PC-9 (cell line): ENCODE results near the gene TMEM53. TPM values are rescaled to one million over a fixed set of nuclear protein-coding genes. Genes with fewer than 3 reads are reported as not detected.

Experiments
- BruUV-seq: library from RNA; stranded (reverse); fragments of 400-500 nt; replicated peaks from 2 replicates; lab custom pipeline; 2021; lab: Mats Ljungman, UMichigan
- CTCF ChIA-PET: fragments of 300-600 bp; sonication (Branson Sonifier 250); formaldehyde crosslinking; loops from one replicate; lab custom pipeline; 2022; ENCODE audit warnings: antibody characterized with exemption; lab: Charles Lee
- POLR2A ChIA-PET: fragments of 300-600 bp; sonication (Branson Sonifier 250); formaldehyde crosslinking; loops from one replicate; lab custom pipeline; 2022; ENCODE audit warnings: antibody characterized with exemption; ENCODE audit not compliant: unreplicated experiment; lab: Charles Lee
- DNase-seq, 2 experiments: peaks; one replicate each; pipeline versions ENCODE4 v3.0.0 to v3.0.0-alpha.2; 2015 to 2022; ENCODE audit warnings: mixed read lengths in 1 of 2
- H2AFZ ChIP-seq: fragments of 200-600 bp; sonication (generic); 2 replicates; pipeline ENCODE4 v1.8.1; 2017; ENCODE audit warnings: antibody characterized with exemption
- H3F3A ChIP-seq: fragments of 200-600 bp; sonication (generic); 2 replicates; pipeline ENCODE4 v1.8.1; 2017; ENCODE audit warnings: antibody characterized with exemption, mild to moderate bottlenecking, low read depth; ENCODE audit not compliant: insufficient read depth
- H3K27ac ChIP-seq: fragments of 200-600 bp; sonication (generic); 2 replicates; pipeline ENCODE4 v1.6.1; 2016; ENCODE audit warnings: mixed run types
- H3K27me3 ChIP-seq: fragments of 200-600 bp; sonication (generic); 2 replicates; pipeline ENCODE4 v1.6.1; 2016; ENCODE audit warnings: low read depth, mixed run types; ENCODE audit not compliant: insufficient read depth
- H3K36me3 ChIP-seq: fragments of 200-600 bp; sonication (generic); 2 replicates; pipeline ENCODE4 v1.6.1; 2016; ENCODE audit warnings: low read depth, mixed run types
- H3K4me1 ChIP-seq: fragments of 200-600 bp; sonication (generic); replicated peaks from 2 replicates; pipeline ENCODE4 v1.6.1; 2016; ENCODE audit warnings: mixed run types; ENCODE audit not compliant: insufficient read depth
- H3K4me2 ChIP-seq: fragments of 200-600 bp; sonication (generic); 2 replicates; pipeline ENCODE4 v1.6.1; 2017; ENCODE audit warnings: mixed run types
- H3K4me3 ChIP-seq: fragments of 200-600 bp; sonication (generic); 2 replicates; pipeline ENCODE4 v1.6.1; 2016; ENCODE audit warnings: mixed run types
- H3K79me2 ChIP-seq: fragments of 200-600 bp; sonication (generic); 2 replicates; pipeline ENCODE4 v1.6.1; 2017; ENCODE audit warnings: low read depth, mixed run types
- H3K9me2 ChIP-seq: fragments of 200-600 bp; sonication (generic); 2 replicates; pipeline ENCODE4 v1.8.1; 2017; ENCODE audit warnings: mild to moderate bottlenecking; ENCODE audit not compliant: insufficient read depth
- H3K9me3 ChIP-seq: fragments of 200-600 bp; sonication (generic); 2 replicates; pipeline ENCODE4 v1.8.1; 2016; ENCODE audit warnings: low read depth; ENCODE audit not compliant: insufficient read depth
- H4K20me1 ChIP-seq: fragments of 200-600 bp; sonication (generic); 2 replicates; pipeline ENCODE4 v1.8.1; 2017; ENCODE audit not compliant: insufficient read depth
- EZH2 ChIP-seq: fragments of 200-600 bp; sonication (generic); IDR thresholded peaks from 2 replicates; pipeline ENCODE4 v1.8.0; 2017; ENCODE audit warnings: antibody characterized with exemption, low read depth
- intact Hi-C: fragments of 100-400 bp; cut with micrococcal nuclease; formaldehyde crosslinking; loops from one replicate; pipeline ENCODE4 v1.10.0; 2022; ENCODE audit not compliant: unreplicated experiment
- total RNA-seq: library from RNA; stranded (reverse); gene quantifications from 2 replicates; pipeline ENCODE4 v1.2.3, GENCODE V29; 2021
- TF ChIP-seq, protein P1 (sequence below): fragments of 200-600 bp; sonication (generic); conservative IDR thresholded peaks from 2 replicates; pipeline ENCODE4 v1.6.1; 2017; ENCODE audit warnings: mixed run types, antibody characterized with exemption, mild to moderate bottlenecking, moderate library complexity

Gene TMEM53
- total RNA-seq, 1 experiment from 2014 or later = 36.1 TPM

DNA sequence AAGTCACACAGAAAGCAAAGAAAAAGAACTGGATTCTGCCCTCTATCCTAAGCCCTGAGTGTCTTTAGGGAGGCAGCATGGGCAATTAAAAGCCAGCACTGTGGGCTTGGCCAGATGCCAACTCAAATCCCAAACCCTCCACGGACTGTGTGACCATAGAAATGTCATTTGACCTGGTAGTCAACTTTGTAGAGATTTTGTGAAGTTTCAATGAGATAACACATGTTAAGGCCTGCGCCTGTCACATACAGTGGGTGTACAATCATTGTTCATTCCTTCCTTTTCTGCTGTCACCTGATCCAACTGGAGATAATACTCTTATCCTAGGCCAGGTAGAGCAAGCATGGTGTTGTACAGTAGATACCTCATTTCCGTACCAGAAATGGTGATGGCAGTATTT is 54.2 kb downstream of the TMEM53 start:
- intact Hi-C loops = no loop called here

DNA sequence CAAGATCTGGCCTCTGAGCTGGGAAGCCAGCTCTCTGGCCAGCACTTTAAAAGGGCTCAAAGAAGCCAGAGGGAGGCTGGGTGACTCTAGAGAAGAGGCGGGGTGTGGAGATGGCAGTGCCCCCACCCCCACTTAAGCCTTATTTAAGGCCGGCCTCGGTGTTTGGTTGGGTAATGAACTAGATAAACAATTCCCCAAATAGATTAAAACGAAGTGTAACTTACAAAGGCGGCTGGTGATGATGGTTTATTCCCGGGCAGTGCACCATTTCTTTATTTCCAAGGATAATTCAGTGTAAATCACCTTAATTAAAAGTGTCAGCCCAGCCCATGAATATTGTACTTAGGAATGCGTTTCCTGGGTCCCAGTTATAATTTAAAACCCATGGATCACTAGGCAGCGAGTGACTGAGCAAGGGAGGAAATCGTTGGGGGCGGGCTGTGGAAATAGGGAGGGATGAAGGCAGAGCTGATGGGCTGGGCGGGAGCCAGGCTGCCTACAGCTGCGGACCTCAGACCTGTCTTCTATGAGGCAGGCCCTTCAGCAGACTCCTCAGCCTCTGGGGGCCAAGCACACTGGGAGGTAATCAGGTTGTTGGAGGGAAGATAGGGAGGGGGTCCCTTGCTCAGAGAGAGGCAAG is 54.9 kb downstream of the TMEM53 start:
- H2AFZ ChIP-seq = no peak overlapping the region
- no peak for DNase-seq
- no TSS peak for BruUV-seq
- ChIA-PET CTCF (no interaction called here), POLR2A (no interaction called here)
- no peaks in the 10 kb centered on the region for H3K27me3 ChIP-seq
- H3K27ac ChIP-seq = no peak overlapping the region
- no peaks in the 10 kb centered on the region for H3K79me2 ChIP-seq
- intact Hi-C loops = no loop called here
- H3K4me3 ChIP-seq = no peak overlapping the region
- no peak overlapping the region for H3K4me2 ChIP-seq
- no peaks in the 10 kb centered on the region for H3K9me2 ChIP-seq
- TF ChIP-seq, protein P1, sequence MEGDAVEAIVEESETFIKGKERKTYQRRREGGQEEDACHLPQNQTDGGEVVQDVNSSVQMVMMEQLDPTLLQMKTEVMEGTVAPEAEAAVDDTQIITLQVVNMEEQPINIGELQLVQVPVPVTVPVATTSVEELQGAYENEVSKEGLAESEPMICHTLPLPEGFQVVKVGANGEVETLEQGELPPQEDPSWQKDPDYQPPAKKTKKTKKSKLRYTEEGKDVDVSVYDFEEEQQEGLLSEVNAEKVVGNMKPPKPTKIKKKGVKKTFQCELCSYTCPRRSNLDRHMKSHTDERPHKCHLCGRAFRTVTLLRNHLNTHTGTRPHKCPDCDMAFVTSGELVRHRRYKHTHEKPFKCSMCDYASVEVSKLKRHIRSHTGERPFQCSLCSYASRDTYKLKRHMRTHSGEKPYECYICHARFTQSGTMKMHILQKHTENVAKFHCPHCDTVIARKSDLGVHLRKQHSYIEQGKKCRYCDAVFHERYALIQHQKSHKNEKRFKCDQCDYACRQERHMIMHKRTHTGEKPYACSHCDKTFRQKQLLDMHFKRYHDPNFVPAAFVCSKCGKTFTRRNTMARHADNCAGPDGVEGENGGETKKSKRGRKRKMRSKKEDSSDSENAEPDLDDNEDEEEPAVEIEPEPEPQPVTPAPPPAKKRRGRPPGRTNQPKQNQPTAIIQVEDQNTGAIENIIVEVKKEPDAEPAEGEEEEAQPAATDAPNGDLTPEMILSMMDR = no peak
- H3F3A ChIP-seq = no peaks in the 10 kb centered on the region
- no peaks in the 10 kb centered on the region for H3K4me1 ChIP-seq
- H3K36me3 ChIP-seq = no peaks in the 10 kb centered on the region
- H3K9me3 ChIP-seq = no peaks in the 10 kb centered on the region
- no peaks in the 10 kb centered on the region for H4K20me1 ChIP-seq

More for the DNA sequence above, 54.2 kb downstream of the TMEM53 start:
- no peaks in the 10 kb centered on the region for H3K79me2 ChIP-seq
- no peak overlapping the region for H3K27ac ChIP-seq
- BruUV-seq = no TSS peak
- H3K4me3 ChIP-seq = no peak overlapping the region
- POLR2A ChIA-PET = no interaction called here
- TF ChIP-seq EZH2 = no peak
- TF ChIP-seq, protein P1 = no peak
- no peak overlapping the region for H3K4me2 ChIP-seq
- no peaks in the 10 kb centered on the region for H3K36me3 ChIP-seq
- H3K27me3 ChIP-seq = no peaks in the 10 kb centered on the region
- no peaks in the 10 kb centered on the region for H3K4me1 ChIP-seq
- H3F3A ChIP-seq = no peaks in the 10 kb centered on the region
- CTCF ChIA-PET = no interaction called here
- no peaks in the 10 kb centered on the region for H3K9me3 ChIP-seq
- H4K20me1 ChIP-seq = no peaks in the 10 kb centered on the region
- DNase-seq = no peak
- H3K9me2 ChIP-seq = no peaks in the 10 kb centered on the region
- no peak overlapping the region for H2AFZ ChIP-seq

DNA sequence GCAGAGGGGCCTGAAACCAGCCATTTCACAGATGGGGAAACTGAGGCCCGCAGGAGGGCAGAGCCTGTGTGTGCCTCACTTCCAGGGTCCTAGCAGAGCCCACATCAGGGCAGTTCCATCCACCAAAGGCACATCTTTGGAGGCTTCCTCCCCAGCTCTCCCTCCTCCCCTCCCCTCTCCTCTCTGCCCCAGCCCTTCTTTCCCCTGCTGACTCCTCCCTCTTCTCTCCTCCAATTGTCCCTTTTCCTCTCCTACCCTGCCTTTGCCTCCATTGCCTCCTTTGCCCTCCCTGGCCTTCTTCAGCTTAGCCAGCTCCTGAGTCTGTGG is 56.6 kb downstream of the TMEM53 start:
- H3K36me3 ChIP-seq = no peaks in the 10 kb centered on the region
- H3K4me2 ChIP-seq = no peak overlapping the region
- H3K9me2 ChIP-seq = no peaks in the 10 kb centered on the region
- no TSS peak for BruUV-seq
- ChIA-PET CTCF (interaction anchor here (0.7 to 0.9 kb wide), 2 partner anchors 239 to 270 kb away, joined by 3 read pairs; no protein-coding TSS in a partner anchor), POLR2A (no interaction called here)
- no peak for DNase-seq
- intact Hi-C loops = no loop called here
- no peaks in the 10 kb centered on the region for H3K4me1 ChIP-seq
- H3K27ac ChIP-seq = no peak overlapping the region
- no peak overlapping the region for H2AFZ ChIP-seq
- no peaks in the 10 kb centered on the region for H3K79me2 ChIP-seq
- no peaks in the 10 kb centered on the region for H3K27me3 ChIP-seq
- no peaks in the 10 kb centered on the region for H3K9me3 ChIP-seq
- no peaks in the 10 kb centered on the region for H3F3A ChIP-seq
- H4K20me1 ChIP-seq = no peaks in the 10 kb centered on the region
- TF ChIP-seq, protein P1 = no peak
- no peak for TF ChIP-seq EZH2
- H3K4me3 ChIP-seq = no peak overlapping the region
